Tibial nerve (tissue), 4 donors: Measurements from ENCODE around the gene NADK2.

Experiments
- CTCF ChIP-seq, 5 experiments: fragments of 200-600 bp in 3 of 5; fragments of 450-650 bp in 2 of 5; sonication (generic) in 3 of 5; IDR thresholded peaks; one replicate each; pipeline ENCODE4 v1.5.1; 2016 to 2019; ENCODE audit warnings: antibody characterized with exemption in 5 of 5, mild to moderate bottlenecking in 3 of 5, moderate library complexity in 2 of 5
- EP300 ChIP-seq, 2 donors: sonication (generic); formaldehyde crosslinking; IDR thresholded peaks; one replicate each; pipeline ENCODE4 v1.6.1; 2017; ENCODE audit warnings: antibody characterized with exemption in 2 of 2, mild to moderate bottlenecking in 1 of 2
- POLR2A ChIP-seq, 2 donors: fragments of 450-650 bp; IDR thresholded peaks; one replicate each; pipeline ENCODE4 v1.6.1; 2017; ENCODE audit warnings: antibody characterized with exemption in 2 of 2, mild to moderate bottlenecking in 2 of 2, moderate library complexity in 2 of 2

GRCh38 chr5:36279054-36279698 lies 37.5 kb upstream of the NADK2 start:
- TF ChIP-seq CTCF (IDR thresholded peaks at IDR 0.05) = no peak
- no peak for TF ChIP-seq POLR2A (IDR thresholded peaks at IDR 0.05)
- TF ChIP-seq EP300 (IDR thresholded peaks at IDR 0.05) = no peak
